HL-60/S4 (cell line): ENCODE data around the gene ATP2C2.

Experiments
- in situ Hi-C: fragments of 300-500 bp; cut with MboI; formaldehyde crosslinking; loops from 2 replicates; pipeline ENCODE4 v1.14.3; 2022; ENCODE audit warnings: low sequenced_read_pairs

The ATP2C2 gene

GRCh38 chr16:84485255-84486010, 117.1 kb downstream of the ATP2C2 start:
- in situ Hi-C loops, result loop anchor here (25.0 kb wide), 2 partner anchors 198 to 523 kb away; partner anchors contain the start of genes NECAB2, OSGIN1 and WFDC1

- in situ Hi-C loops, result loop anchor here (25.0 kb wide), 2 partner anchors 199 to 524 kb away; partner anchors contain the start of genes NECAB2, OSGIN1 and WFDC1
Observed at GRCh38 chr16:84486126-84486525, 117.8 kb downstream of the ATP2C2 start.

GRCh38 chr16:84486551-84487235, 118.4 kb downstream of the ATP2C2 start:
- in situ Hi-C loops, result loop anchor here (25.0 kb wide), 2 partner anchors 199 to 524 kb away; partner anchors contain the start of genes NECAB2, OSGIN1 and WFDC1

GRCh38 chr16:84487358-84487757, 119.0 kb downstream of the ATP2C2 start:
- in situ Hi-C loops, result loop anchor here (25.0 kb wide), 2 partner anchors 200 to 525 kb away; partner anchors contain the start of genes NECAB2, OSGIN1 and WFDC1

GRCh38 chr16:84489131-84489530, 120.8 kb downstream of the ATP2C2 start:
- in situ Hi-C loops, result loop anchor here (25.0 kb wide), 2 partner anchors 202 to 527 kb away; partner anchors contain the start of genes NECAB2, OSGIN1 and WFDC1

GRCh38 chr16:84495506-84495905, 127.2 kb downstream of the ATP2C2 start:
- in situ Hi-C loops, result loop anchor here (25.0 kb wide), 2 partner anchors 208 to 533 kb away; partner anchors contain the start of genes NECAB2, OSGIN1 and WFDC1

- in situ Hi-C loops, result loop anchor here (25.0 kb wide), 2 partner anchors 210 to 535 kb away; partner anchors contain the start of genes NECAB2, OSGIN1 and WFDC1
Observed at GRCh38 chr16:84496991-84497390, 128.7 kb downstream of the ATP2C2 start.

- in situ Hi-C loops, result loop anchor here (25.0 kb wide), 2 partner anchors 210 to 535 kb away; partner anchors contain the start of genes NECAB2, OSGIN1 and WFDC1
Observed at GRCh38 chr16:84497418-84498222, 129.3 kb downstream of the ATP2C2 start.

- in situ Hi-C loops, result loop anchor here (25.0 kb wide), 2 partner anchors 211 to 536 kb away; partner anchors contain the start of genes NECAB2, OSGIN1 and WFDC1
Observed at GRCh38 chr16:84498223-84498610, 129.9 kb downstream of the ATP2C2 start.

- in situ Hi-C loops, result loop anchor here (25.0 kb wide), 2 partner anchors 212 to 537 kb away; partner anchors contain the start of genes NECAB2, OSGIN1 and WFDC1
Observed at GRCh38 chr16:84498859-84499620, 130.7 kb downstream of the ATP2C2 start.

GRCh38 chr16:84499638-84500037, 131.3 kb downstream of the ATP2C2 start:
- in situ Hi-C loops, result loop anchor here (25.0 kb wide), 3 partner anchors 212 to 537 kb away; partner anchors contain the start of genes NECAB2, OSGIN1 and WFDC1

GRCh38 chr16:84500531-84500930, 132.2 kb downstream of the ATP2C2 start:
- in situ Hi-C loops, result loop anchor here (25.0 kb wide), 1 partner anchor 462 kb away; no protein-coding TSS in a partner anchor

- in situ Hi-C loops, result loop anchor here (25.0 kb wide), 1 partner anchor 461 kb away; no protein-coding TSS in a partner anchor
Observed at GRCh38 chr16:84501077-84501735, 132.9 kb downstream of the ATP2C2 start.

- in situ Hi-C loops, result loop anchor here (25.0 kb wide), 1 partner anchor 460 kb away; no protein-coding TSS in a partner anchor
Observed at GRCh38 chr16:84502075-84502474, 133.7 kb downstream of the ATP2C2 start.

GRCh38 chr16:84502581-84502980, 134.2 kb downstream of the ATP2C2 start:
- in situ Hi-C loops, result loop anchor here (25.0 kb wide), 1 partner anchor 460 kb away; no protein-coding TSS in a partner anchor

GRCh38 chr16:84503751-84504395, 135.5 kb downstream of the ATP2C2 start:
- in situ Hi-C loops, result loop anchor here (25.0 kb wide), 1 partner anchor 458 kb away; no protein-coding TSS in a partner anchor

- in situ Hi-C loops, result loop anchor here (25.0 kb wide), 1 partner anchor 458 kb away; no protein-coding TSS in a partner anchor
Observed at GRCh38 chr16:84504420-84505248, 136.3 kb downstream of the ATP2C2 start, which contains the start of gene MEAK7. Gene MEAK7, minus strand, starts transcription at chr16:84504659. Its CDS starts 6,573 bp downstream, at chr16:84498086.
